ENCODE measurements around the gene MPO. TPM values are rescaled to one million over a fixed set of nuclear protein-coding genes. Genes with fewer than 3 reads are reported as not detected.

Gene MPO
- 0.23 TPM for total RNA-seq

GRCh38 chr17:58280480-58281217 is at the start of gene MPO:
TSS of gene MPO (minus strand) at chr17:58280935. CDS start at chr17:58280758, 177 bp downstream.
- peak; percentile 28 for DNase-seq (ENCODE audit: low spot score)

- DNase-seq (ENCODE audit: low spot score), result no peak
These were observed 49.2 kb upstream of the MPO start for GRCh38 chr17:58329810-58330537.

GRCh38 chr17:58329035-58329809 is 48.5 kb upstream of the MPO start:
- DNase-seq (ENCODE audit: low spot score), result no peak

GRCh38 chr17:58328195-58329034 is 47.7 kb upstream of the MPO start, which contains the start of gene TSPOAP1:
TSS of gene TSPOAP1 (minus strand) at chr17:58328795. CDS start at chr17:58327920, 875 bp downstream.
- DNase-seq (ENCODE audit: low spot score), result no peak

GRCh38 chr17:58327363-58328194 is 46.8 kb upstream of the MPO start:
- DNase-seq (ENCODE audit: low spot score), result no peak

GRCh38 chr17:58326609-58327362 is 46.1 kb upstream of the MPO start:
- no peak for DNase-seq (ENCODE audit: low spot score)

GRCh38 chr17:58325976-58326468 is 45.3 kb upstream of the MPO start:
- no peak for DNase-seq (ENCODE audit: low spot score)

- DNase-seq (ENCODE audit: low spot score), result no peak
These were observed 44.6 kb upstream of the MPO start for GRCh38 chr17:58325289-58325726.

- DNase-seq (ENCODE audit: low spot score), result no peak
These were observed 43.9 kb upstream of the MPO start for GRCh38 chr17:58324409-58325288.

GRCh38 chr17:58324056-58324408 is 43.3 kb upstream of the MPO start:
- no peak for DNase-seq (ENCODE audit: low spot score)

GRCh38 chr17:58323366-58324055 is 42.8 kb upstream of the MPO start:
- no peak for DNase-seq (ENCODE audit: low spot score)

- DNase-seq (ENCODE audit: low spot score), result no peak
These were observed 41.9 kb upstream of the MPO start for GRCh38 chr17:58322581-58323185.

GRCh38 chr17:58321571-58322525 is 41.1 kb upstream of the MPO start:
- DNase-seq (ENCODE audit: low spot score), result no peak

GRCh38 chr17:58320570-58321323 is 40.0 kb upstream of the MPO start:
- no peak for DNase-seq (ENCODE audit: low spot score)

GRCh38 chr17:58320163-58320558 is 39.4 kb upstream of the MPO start:
- no peak for DNase-seq (ENCODE audit: low spot score)

Data from ureter (tissue), 1 donor.